Hematopoietic multipotent progenitor cell treated with erythropoietin and hydrocortisone succinate and interleukin-3 and kit ligand, for 8 days (in vitro differentiated cells): ENCODE measurements around the gene SMKR1.

ENCODE experiments used
- DNase-seq: peaks from one replicate; pipeline ENCODE4 v3.0.0-alpha.2; 2015

SMKR1 gene

DNA sequence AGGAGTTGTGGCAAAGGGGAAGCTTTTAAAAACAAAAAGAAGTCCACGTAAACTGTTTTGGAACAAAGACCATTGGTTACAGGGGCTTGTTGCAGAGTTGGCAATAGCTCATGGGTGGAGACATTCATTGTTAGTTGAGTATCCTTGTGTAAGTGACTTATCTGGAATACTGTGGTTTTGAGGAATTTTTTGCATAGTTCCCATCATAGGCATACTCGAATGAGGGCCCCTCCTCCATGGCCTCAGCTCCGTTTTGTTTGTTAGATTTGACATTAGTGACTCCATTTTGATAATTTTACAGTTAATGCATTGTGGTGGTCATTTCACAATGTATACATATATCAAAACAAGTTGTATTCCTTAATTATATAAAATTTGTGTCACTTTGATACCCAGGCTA lies 12.8 kb upstream of the SMKR1 start:
- DNase-seq: no peak

GRCh38 chr7:129492391-129492790 lies 9.9 kb upstream of the SMKR1 start:
- DNase-seq: no peak

DNA sequence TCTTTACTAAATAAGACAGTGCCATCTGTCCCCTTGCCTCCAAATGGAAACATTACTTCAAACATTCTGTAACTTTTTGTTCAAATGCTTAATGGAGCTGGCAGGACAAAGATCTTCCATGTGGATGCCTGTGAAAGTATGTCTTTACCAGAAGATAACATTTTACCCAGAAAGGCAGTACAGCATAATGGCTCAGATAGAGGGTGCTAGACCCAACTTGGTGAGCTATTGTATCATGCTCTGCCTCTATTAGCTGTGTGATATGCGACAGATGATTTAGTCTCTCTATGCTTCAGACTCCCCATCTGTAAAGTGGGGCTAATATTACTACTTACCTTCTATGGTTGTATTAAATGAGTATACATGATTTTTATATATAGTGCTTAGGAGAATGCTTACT lies 8.8 kb upstream of the SMKR1 start:
- peak; percentile 20 for DNase-seq

DNA sequence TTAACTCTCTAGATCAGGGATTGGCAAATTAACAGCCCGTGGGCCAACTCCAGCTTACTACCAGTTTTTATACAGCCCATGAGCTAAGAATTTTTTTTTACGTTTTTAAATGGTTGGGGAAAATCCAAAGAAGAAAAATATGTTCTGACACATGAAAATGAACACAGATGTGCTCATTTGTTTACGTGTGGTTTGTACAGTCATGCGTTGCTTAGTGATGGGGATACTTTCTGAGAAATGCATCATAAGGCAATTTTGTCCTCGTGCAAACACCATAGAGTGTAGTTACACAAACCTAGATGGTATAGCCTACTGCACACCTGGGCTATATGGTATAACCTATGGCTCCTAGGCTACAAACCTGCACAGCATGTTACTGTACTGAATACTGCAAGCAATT lies 8.3 kb upstream of the SMKR1 start:
- no peak for DNase-seq

DNA sequence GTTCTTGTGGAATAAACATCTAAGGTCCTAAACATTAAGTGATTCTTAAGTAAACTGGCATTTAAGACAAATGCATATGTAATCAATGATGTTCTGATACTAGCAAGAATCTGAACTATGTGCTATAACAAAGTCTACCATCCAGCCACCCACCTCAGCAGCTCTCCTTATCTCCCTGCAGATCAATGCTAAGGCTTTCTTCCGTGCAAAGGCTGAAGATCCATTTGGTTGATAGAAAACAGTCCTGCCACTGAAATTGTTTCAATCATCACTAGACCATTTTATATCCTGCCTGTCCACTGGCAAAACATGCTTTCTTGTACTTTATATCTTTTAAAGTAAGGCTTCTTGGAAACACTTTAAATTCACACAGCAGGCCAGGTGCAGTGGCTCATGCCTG lies 6.3 kb upstream of the SMKR1 start:
- DNase-seq: no peak

- DNase-seq: no peak
Measured at GRCh38 chr7:129496653-129497052, 5.7 kb upstream of the SMKR1 start.

DNA sequence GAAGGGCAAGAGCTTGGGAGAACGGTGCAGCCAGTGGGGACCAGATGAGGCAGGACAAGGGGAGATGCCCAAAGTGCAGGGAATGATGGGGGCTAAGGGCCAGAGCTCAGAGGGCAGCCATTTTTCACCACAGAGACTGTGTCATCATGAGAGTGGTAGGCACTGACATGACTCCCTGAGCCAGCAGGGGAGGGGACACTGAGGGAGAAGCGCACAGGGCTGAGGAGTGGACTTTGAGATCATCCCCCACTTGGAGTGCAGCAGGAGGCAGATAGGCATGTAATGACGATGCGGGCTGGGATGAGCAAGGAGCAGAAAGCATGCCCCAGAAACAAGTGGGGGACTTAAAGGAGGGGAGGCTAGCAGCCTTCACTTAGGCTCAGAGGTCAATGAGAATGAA lies 5.2 kb upstream of the SMKR1 start:
- no peak for DNase-seq

DNA sequence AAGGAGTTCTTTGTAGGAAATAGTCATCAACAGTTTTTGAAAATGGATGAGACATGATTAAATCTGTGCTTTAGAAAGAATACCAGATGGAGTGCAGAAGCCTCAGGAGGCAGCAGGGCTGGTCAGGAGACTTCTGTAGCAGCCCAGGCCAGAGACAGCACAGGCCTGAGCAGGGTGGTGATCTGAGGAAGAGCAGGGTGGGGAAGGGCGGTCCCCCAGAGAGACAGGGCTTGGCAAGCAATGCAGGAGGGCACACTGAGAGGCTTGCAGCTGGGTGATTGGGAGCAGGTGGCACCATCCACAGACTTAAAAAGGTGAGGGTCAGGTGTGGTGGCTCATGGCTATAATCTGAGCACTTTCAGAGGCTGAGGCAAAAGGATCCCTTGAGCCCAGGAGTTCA lies 4.3 kb upstream of the SMKR1 start:
- DNase-seq: no peak

GRCh38 chr7:129499999-129500398 lies 2.3 kb upstream of the SMKR1 start:
- no peak for DNase-seq

DNA sequence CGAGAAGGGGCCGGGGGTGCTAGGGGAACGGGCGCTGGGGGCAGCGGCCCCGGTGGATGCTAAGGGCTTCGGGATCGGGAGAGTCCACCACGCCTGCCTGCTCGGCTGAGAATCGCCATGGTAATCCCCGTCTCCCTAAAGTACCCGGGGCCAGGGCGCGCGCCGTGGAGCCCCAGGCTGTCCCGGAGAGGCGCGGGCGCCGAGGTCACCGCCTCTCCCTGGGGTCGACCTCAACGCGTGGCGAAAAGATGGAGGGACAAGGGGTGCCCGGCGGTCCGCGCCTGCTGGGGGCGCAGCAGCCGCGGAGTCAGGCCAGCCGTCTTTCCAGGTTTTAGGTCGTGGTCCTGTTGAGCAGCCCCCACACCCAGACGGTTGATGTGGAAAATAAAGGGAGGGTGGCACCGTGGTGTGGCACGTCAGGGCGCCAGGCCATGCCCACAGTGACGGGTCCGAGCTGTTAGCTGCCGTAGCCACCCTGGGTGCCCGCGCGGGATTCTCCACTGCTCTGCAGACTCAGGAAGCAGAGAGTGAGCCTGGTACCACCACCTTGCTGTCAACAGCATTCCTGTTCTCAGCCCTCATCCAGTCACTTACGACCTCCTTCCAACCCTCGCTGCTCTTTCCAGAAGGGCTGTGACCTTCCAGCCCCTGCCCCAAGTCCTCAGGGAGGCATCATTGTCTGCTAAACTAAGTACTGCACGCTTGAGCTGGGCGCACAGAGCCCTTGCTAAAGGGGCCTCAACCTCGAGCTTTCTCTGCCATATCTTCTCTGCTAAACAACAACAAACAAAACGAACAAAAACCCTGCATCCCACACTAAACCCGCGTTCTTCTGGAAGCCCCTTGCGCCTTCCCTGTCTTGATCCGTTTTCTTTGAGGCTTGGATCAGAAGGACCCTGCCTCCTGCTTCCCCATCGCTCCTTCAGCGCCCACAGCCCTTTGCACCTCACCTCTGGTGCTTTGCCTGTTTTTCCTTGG lies 666 bp downstream of the SMKR1 start:
- no peak for DNase-seq

DNA sequence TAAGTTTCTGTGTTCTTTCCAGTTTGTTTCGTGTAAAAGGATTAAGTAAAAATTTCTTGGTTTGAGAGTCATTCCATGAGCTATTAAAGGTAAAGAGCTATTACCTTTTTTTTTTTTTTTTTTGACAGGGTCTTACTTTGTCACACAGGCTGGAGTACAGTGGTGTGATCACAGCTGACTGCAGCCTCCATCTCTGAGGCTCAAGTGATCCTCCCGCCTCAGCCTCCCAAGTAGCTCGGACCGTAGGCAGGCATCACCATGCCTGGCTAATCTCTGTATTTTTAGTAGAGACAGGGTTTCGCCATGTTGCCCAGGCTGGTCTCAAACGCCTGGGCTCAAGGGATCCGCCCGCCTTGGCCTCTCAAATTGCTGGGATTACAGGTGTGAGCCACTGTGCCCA lies 1.4 kb downstream of the SMKR1 start:
- no peak for DNase-seq

DNA sequence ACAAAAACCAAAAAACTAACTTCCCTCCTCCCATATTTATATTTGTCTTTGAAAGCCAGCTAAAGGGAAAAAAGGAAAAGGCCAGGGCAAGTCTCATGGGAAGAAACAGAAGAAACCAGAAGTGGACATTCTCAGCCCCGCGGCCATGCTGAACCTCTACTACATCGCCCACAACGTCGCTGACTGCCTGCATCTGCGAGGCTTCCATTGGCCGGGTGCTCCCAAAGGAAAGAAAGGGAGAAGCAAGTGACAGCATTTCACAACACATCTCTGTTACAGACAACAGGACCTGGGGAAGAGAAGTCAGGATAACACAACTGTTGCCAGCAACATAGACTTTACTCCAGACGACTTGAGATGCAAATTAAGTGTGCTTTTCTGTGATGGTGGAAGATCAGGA lies 9.9 kb downstream of the SMKR1 start:
- DNase-seq: no peak

- DNase-seq: no peak
Measured at GRCh38 chr7:129513546-129513945, 11.2 kb downstream of the SMKR1 start.

GRCh38 chr7:129514683-129515082 lies 12.4 kb downstream of the SMKR1 start:
- no peak for DNase-seq

- no peak for DNase-seq
Measured at GRCh38 chr7:129515381-129515780, 13.1 kb downstream of the SMKR1 start.

DNA sequence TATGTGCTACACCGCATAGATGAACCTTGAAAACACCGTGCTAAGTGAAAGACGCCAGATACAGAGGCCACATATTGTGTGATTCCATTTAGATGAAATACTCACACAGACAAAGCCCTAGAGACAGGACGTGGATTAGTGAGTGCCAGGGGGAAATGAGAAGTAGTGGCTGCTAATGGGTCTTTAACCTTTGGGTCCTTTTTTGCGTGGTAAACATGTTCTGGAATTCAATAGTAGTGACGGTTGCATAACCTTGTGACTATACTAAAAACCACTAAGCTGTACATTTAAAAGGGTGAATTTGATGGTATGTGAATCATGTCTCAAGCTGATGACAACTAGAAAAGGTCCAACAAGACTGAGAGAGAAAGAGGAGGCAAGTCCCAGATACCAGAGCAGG lies 15.6 kb downstream of the SMKR1 start:
- no peak for DNase-seq

DNA sequence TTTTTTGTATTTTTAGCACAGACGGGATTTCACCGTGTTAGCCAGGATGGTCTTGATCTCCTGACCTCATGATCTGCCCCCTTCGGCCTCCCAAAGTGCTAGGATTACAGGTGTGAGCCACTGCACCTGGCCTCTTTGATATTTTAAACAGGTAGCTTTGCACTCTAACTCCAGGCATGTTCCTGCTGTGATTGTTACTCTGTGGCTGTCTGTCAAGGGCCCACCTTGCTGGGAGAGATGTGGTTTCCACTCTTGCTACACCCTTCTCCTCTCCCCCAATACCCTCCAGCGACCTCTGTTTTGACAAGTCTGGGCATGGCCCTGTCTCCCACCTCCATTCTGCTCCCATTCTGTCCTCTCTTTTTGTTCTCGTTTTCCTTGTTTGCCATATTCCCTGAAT lies 17.1 kb downstream of the SMKR1 start:
- no peak for DNase-seq

DNA sequence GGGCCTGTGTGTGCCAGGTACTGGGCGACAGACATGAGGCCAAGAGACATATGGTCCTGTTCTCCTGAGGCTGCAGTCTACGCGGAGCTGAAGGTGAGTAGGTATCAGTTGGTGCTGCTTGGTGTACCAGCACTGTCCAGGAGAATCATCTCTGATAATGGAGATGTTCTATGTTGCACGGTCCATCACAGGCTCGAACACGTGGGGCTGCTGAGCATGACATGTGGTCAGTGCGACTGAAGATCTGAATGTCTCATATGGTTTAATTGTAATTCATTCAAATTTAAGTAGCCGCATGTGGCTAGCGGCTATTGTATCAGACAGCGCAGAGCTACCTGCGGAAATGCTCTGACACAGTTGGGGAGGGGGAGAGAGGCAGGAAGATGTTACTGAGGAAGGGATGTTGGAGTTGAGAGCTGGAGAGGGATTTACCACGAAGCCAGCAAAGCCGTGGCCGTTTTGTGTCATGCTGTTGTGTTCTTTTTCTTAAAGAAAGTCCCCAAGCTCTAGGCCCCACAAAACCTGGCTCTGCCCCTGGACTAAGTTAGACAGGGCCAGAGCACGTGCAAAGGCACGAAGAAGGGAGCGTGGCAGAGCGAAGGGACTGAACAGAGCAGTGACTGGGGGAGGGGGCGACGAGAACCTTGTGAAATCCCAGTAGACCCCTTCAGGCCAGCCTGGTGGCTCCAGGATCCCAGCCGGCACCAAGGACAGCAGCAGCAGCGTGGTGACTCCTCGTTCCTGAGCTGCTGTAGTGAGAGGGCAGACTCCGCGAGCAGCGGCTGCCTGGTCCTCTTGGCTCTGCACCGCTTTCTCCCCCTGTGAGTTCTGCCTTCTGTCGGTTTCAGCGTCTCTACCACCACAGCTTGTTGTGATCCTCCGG lies 20.0 kb downstream of the SMKR1 start:
- no peak for DNase-seq

DNA sequence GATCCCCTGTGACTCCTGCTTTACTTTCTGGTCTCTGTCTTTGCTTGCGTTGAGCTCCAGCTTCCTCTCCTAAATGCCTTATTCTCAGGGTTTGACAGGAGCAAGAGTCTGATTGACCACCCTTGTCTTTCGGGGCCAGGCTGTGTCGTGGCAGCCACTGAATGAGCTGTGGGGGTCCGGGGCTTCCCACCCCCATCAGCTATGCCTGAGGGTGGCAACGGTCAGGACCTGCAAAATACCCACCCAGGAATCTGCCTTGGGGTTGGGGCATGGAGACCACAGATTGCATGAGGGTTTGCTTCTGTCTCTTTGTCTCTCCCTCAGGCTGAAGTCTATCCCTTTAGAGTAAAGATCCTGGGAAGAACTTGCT lies 20.6 kb downstream of the SMKR1 start:
- no peak for DNase-seq

DNA sequence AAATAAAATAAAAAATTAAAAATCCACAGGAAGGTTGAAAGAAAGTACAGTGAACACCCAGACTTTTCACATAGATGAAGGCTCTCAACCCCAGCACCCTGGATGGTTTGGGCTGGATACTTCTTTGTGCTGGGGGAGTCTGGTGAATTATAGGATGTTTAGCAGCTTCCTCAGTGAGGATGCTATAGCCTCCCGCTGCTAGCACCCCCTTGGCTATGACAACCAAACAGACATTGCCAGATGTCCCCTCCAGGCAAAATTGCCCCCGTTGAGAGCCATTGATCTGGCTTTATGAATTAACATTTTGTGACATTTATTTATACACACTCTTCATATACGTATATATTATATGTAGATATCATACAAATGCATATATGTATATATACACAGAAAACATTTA lies 21.6 kb downstream of the SMKR1 start:
- no peak for DNase-seq

DNA sequence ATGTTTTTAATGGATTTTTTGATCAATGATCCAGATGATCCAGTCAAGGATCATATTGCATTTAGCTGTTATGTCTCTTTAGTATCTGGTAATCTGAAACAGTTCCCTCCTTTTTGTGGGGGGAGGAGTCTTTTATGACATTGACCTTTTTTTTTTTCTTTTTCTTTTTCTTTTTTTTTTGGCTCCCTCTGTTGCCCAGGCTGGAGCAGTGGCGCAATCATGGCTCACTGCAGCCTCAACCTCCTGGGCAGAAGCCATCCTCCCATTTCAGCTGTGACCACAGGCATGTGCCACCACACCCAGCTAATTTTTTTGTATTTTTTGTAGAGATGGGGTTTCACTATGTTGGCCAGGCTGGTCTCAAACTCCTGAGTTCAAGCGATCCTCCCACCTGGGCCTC lies 22.1 kb downstream of the SMKR1 start:
- DNase-seq: peak; percentile 69

- DNase-seq: no peak
Measured at GRCh38 chr7:129525225-129525862, 23.0 kb downstream of the SMKR1 start.

GRCh38 chr7:129529643-129530042 lies 27.3 kb downstream of the SMKR1 start:
- DNase-seq: no peak
